GM10266 (cell line): ENCODE measurements around the gene HNRNPD.
"Not testable (repeated sequence)": the region's sequence is repeated elsewhere in the genome, so short reads cannot be mapped to it uniquely, and the experiment has no call there.

Source experiments
- DNase-seq: peaks from one replicate; pipeline ENCODE4 v3.0.0; 2012; ENCODE audit errors: extremely low spot score
- CTCF ChIP-seq: IDR thresholded peaks from 2 replicates; pipeline ENCODE4 v1.5.1; 2012; ENCODE audit warnings: mild to moderate bottlenecking, low read depth; ENCODE audit not compliant: control insufficient read depth, insufficient read depth; ENCODE audit errors: missing control alignments

The HNRNPD gene

GRCh38 chr4:82358847-82359246, 14.9 kb downstream of the HNRNPD start:
- no peak for DNase-seq
- no peak for TF ChIP-seq CTCF

GRCh38 chr4:82357640-82358039, 16.2 kb downstream of the HNRNPD start:
- DNase-seq = no peak
- no peak for TF ChIP-seq CTCF

GRCh38 chr4:82354788-82355187, 19.0 kb downstream of the HNRNPD start:
- no peak for DNase-seq
- TF ChIP-seq CTCF = no peak

- DNase-seq = no peak
- no peak for TF ChIP-seq CTCF
These were observed 20.9 kb downstream of the HNRNPD start for GRCh38 chr4:82352825-82353366.

- no peak for TF ChIP-seq CTCF
- no peak for DNase-seq
These were observed 21.5 kb downstream of the HNRNPD start for GRCh38 chr4:82352118-82352824.

GRCh38 chr4:82346126-82346525, 27.7 kb downstream of the HNRNPD start:
- no peak for TF ChIP-seq CTCF
- DNase-seq = no peak

- TF ChIP-seq CTCF = no peak
- DNase-seq = no peak
These were observed 38.7 kb downstream of the HNRNPD start for GRCh38 chr4:82335043-82335442.

- DNase-seq = not testable (repeated sequence)
These were observed 40.1 kb downstream of the HNRNPD start for GRCh38 chr4:82333641-82334040.
